ENCODE measurements around the gene CLDN34. TPM values are rescaled to one million over a fixed set of nuclear protein-coding genes. Genes with fewer than 3 reads are reported as not detected.

Gene CLDN34
- total RNA-seq, 2 experiments from 2014 or later: not detected

DNA sequence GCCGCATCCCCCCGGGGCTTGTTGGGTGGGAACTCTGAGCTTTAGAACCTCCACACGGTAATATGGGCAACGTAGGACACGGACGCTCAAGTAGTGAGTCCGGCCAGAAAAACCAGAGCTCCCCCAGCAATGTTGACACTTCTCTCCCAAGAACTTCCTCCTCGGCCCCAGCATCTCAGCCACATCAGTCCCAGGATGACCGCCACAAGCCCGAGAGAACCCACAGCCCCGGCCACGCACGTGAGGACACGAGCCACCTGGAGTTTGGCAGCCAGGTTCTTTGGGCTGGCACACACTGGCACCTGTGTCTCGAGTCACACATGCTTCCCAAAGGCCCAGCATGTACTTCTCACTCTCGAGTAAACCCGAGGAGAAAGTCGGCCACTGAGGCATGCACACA is 16.3 kb downstream of the CLDN34 start:
- Histone ChIP-seq H3K9me2 (ENCODE audit: insufficient read depth, low read length) (no peaks in the 10 kb centered on the region), H4K20me1 (ENCODE audit: insufficient read depth, low read length) (no peaks in the 10 kb centered on the region), H3K4me2 (ENCODE audit: low read length) (no peak overlapping the region), H3K79me2 (ENCODE audit: insufficient read depth, low read depth, low read length) (no peaks in the 10 kb centered on the region), H3K4me1 (ENCODE audit: insufficient read depth, low read length, poor library complexity, severe bottlenecking) (peaks cover 11% of the 10 kb centered on the region), H2AFZ (ENCODE audit: low read length) (no peak overlapping the region), H3K9me3 (ENCODE audit: low read length) (no peaks in the 10 kb centered on the region), H3K36me3 (ENCODE audit: insufficient read depth, low read length) (no peaks in the 10 kb centered on the region), H3K4me3 (ENCODE audit: low read depth, low read length, poor library complexity, severe bottlenecking) (no peak overlapping the region), H3K27ac (ENCODE audit: low read depth, low read length, poor library complexity, severe bottlenecking) (no peak overlapping the region)
- no peak for DNase-seq (ENCODE audit: low spot score)
- CTCF ChIA-PET (ENCODE audit: unreplicated experiment): no interaction called here
- no TSS peak for BruUV-seq (replicated peaks)
- intact Hi-C loops (cut with micrococcal nuclease; ENCODE audit: unreplicated experiment): no loop called here
- POLR2A ChIA-PET: no interaction called here
- TF ChIP-seq, protein P1, sequence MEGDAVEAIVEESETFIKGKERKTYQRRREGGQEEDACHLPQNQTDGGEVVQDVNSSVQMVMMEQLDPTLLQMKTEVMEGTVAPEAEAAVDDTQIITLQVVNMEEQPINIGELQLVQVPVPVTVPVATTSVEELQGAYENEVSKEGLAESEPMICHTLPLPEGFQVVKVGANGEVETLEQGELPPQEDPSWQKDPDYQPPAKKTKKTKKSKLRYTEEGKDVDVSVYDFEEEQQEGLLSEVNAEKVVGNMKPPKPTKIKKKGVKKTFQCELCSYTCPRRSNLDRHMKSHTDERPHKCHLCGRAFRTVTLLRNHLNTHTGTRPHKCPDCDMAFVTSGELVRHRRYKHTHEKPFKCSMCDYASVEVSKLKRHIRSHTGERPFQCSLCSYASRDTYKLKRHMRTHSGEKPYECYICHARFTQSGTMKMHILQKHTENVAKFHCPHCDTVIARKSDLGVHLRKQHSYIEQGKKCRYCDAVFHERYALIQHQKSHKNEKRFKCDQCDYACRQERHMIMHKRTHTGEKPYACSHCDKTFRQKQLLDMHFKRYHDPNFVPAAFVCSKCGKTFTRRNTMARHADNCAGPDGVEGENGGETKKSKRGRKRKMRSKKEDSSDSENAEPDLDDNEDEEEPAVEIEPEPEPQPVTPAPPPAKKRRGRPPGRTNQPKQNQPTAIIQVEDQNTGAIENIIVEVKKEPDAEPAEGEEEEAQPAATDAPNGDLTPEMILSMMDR (conservative IDR thresholded peaks at IDR 0.05; ENCODE audit: low read length): no peak
- no peak for TF ChIP-seq EZH2phosphoT487 (IDR thresholded peaks at IDR 0.05; ENCODE audit: borderline replicate concordance, low read depth, low read length)

DNA sequence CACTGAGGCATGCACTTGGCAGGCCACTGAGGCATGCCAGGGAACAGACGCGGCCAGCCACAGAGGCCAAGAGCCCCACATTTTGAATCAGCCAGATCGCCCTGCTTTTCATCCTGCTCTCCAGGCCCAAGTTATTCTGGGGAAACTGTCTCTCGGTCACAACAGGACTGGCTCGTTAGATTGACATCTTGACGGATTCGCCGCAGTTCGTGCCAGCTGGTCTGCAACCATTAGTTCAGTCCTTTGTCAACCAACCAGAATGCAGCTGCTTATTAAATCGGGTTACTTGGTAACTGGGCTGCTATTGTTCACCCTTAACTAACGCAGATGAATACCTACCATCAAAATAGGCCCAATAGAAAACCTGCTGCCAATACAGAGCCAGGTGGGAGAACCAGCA is 16.7 kb downstream of the CLDN34 start:
- no peak overlapping the region for H3K4me3 ChIP-seq (ENCODE audit: low read depth, low read length, poor library complexity, severe bottlenecking)
- intact Hi-C loops (cut with micrococcal nuclease; ENCODE audit: unreplicated experiment): no loop called here
- H3K4me2 ChIP-seq (ENCODE audit: low read length): no peak overlapping the region
- H2AFZ ChIP-seq (ENCODE audit: low read length): no peak overlapping the region
- H3K27ac ChIP-seq (ENCODE audit: low read depth, low read length, poor library complexity, severe bottlenecking): no peak overlapping the region
- no TSS peak for BruUV-seq (replicated peaks)
- no peak for DNase-seq (ENCODE audit: low spot score)
- no peaks in the 10 kb centered on the region for H4K20me1 ChIP-seq (ENCODE audit: insufficient read depth, low read length)
- H3K79me2 ChIP-seq (ENCODE audit: insufficient read depth, low read depth, low read length): no peaks in the 10 kb centered on the region
- POLR2A ChIA-PET: no interaction called here
- peaks cover 11% of the 10 kb centered on the region for H3K4me1 ChIP-seq (ENCODE audit: insufficient read depth, low read length, poor library complexity, severe bottlenecking)
- CTCF ChIA-PET (ENCODE audit: unreplicated experiment): no interaction called here
- no peaks in the 10 kb centered on the region for H3K36me3 ChIP-seq (ENCODE audit: insufficient read depth, low read length)
- TF ChIP-seq, protein P1 (conservative IDR thresholded peaks at IDR 0.05; ENCODE audit: low read length): no peak
- TF ChIP-seq EZH2phosphoT487 (IDR thresholded peaks at IDR 0.05; ENCODE audit: borderline replicate concordance, low read depth, low read length): no peak
- H3K9me2 ChIP-seq (ENCODE audit: insufficient read depth, low read length): no peaks in the 10 kb centered on the region
- H3K9me3 ChIP-seq (ENCODE audit: low read length): no peaks in the 10 kb centered on the region

DNA sequence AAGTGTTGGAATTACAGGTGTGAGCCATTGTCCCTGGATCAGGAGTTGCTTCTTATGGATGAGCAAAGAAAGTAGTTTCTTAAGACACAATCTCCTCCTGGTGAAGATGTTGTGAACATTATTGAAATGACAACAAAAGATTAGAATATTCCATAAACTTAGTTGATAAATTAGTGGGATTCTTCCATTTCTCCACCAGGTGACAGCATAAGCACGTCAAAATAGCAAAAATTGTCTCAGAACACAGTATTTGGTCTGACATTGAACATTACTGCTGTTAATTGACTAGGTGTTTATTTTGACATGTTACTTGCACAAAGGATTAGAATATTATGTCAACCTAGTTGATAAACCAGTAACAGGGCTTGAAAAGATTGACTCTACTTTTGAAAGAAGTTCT is 21.6 kb downstream of the CLDN34 start:
- TF ChIP-seq, protein P1 (conservative IDR thresholded peaks at IDR 0.05; ENCODE audit: low read length): peak; percentile 73
- no peak for TF ChIP-seq EZH2phosphoT487 (IDR thresholded peaks at IDR 0.05; ENCODE audit: borderline replicate concordance, low read depth, low read length)
- Histone ChIP-seq H3K4me3 (ENCODE audit: low read depth, low read length, poor library complexity, severe bottlenecking) (no peak overlapping the region), H3K4me2 (ENCODE audit: low read length) (no peak overlapping the region), H2AFZ (ENCODE audit: low read length) (no peak overlapping the region), H3K9me3 (ENCODE audit: low read length) (no peaks in the 10 kb centered on the region), H3K4me1 (ENCODE audit: insufficient read depth, low read length, poor library complexity, severe bottlenecking) (no peaks in the 10 kb centered on the region), H3K27ac (ENCODE audit: low read depth, low read length, poor library complexity, severe bottlenecking) (no peak overlapping the region), H3K36me3 (ENCODE audit: insufficient read depth, low read length) (no peaks in the 10 kb centered on the region), H3K9me2 (ENCODE audit: insufficient read depth, low read length) (no peaks in the 10 kb centered on the region), H4K20me1 (ENCODE audit: insufficient read depth, low read length) (no peaks in the 10 kb centered on the region), H3K79me2 (ENCODE audit: insufficient read depth, low read depth, low read length) (no peaks in the 10 kb centered on the region)
- intact Hi-C loops (cut with micrococcal nuclease; ENCODE audit: unreplicated experiment): no loop called here
- peak; percentile 29 for DNase-seq (ENCODE audit: low spot score)
- POLR2A ChIA-PET: no interaction called here
- CTCF ChIA-PET (ENCODE audit: unreplicated experiment): no interaction called here
- BruUV-seq (replicated peaks): no TSS peak
